ENCODE data around the gene RIC3. TPM values are rescaled to one million over a fixed set of nuclear protein-coding genes. Genes with fewer than 3 reads are reported as not detected.

The RIC3 gene
- total RNA-seq, 3 donors from 2014 or later, result 1.5 to 16.4 (median 2.0) TPM

GRCh38 chr11:8097062-8097461, 71.8 kb downstream of the RIC3 start:
- ATAC-seq (no peak), DNase-seq (no peak)
- no peak overlapping the region for H3K4me3 ChIP-seq
- intact Hi-C loops (cut with DNase I, micrococcal nuclease), result loop anchor here in 1 of 2 donors (5.0 kb wide), 1 partner anchor 90 kb away; no protein-coding TSS in a partner anchor
- no peaks in the 10 kb centered on the region for H3K36me3 ChIP-seq (ENCODE audit: low read depth)
- H3K9me3 ChIP-seq, result no peaks in the 10 kb centered on the region
- no peak for TF ChIP-seq CTCF (IDR thresholded peaks at IDR 0.05)
- no peaks in the 10 kb centered on the region for H3K4me1 ChIP-seq (ENCODE audit: low read depth)

GRCh38 chr11:8096575-8096974, 72.2 kb downstream of the RIC3 start:
- Histone ChIP-seq H3K4me1 (ENCODE audit: low read depth) (no peaks in the 10 kb centered on the region), H3K4me3 (no peak overlapping the region), H3K9me3 (no peaks in the 10 kb centered on the region), H3K36me3 (ENCODE audit: low read depth) (no peaks in the 10 kb centered on the region)
- no peak for TF ChIP-seq CTCF (IDR thresholded peaks at IDR 0.05)
- DNase-seq (no peak), ATAC-seq (no peak)
- intact Hi-C loops (cut with DNase I, micrococcal nuclease), result loop anchor here in 1 of 2 donors (5.0 kb wide), 1 partner anchor 89 kb away; no protein-coding TSS in a partner anchor

- DNase-seq (no peak), ATAC-seq (no peak)
- Histone ChIP-seq H3K4me1 (ENCODE audit: low read depth) (no peaks in the 10 kb centered on the region), H3K9me3 (no peaks in the 10 kb centered on the region), H3K4me3 (no peak overlapping the region), H3K36me3 (ENCODE audit: low read depth) (no peaks in the 10 kb centered on the region)
- no peak for TF ChIP-seq CTCF (IDR thresholded peaks at IDR 0.05)
- intact Hi-C loops (cut with DNase I, micrococcal nuclease), result loop anchor here in 1 of 2 donors (5.0 kb wide), 1 partner anchor 89 kb away; no protein-coding TSS in a partner anchor
Observed at GRCh38 chr11:8095806-8096522, 72.9 kb downstream of the RIC3 start.

GRCh38 chr11:8095371-8095770, 73.5 kb downstream of the RIC3 start:
- no peak for TF ChIP-seq CTCF (IDR thresholded peaks at IDR 0.05)
- intact Hi-C loops (cut with DNase I, micrococcal nuclease), result loop anchor here in 1 of 2 donors (5.0 kb wide), 1 partner anchor 88 kb away; no protein-coding TSS in a partner anchor
- Histone ChIP-seq H3K9me3 (no peaks in the 10 kb centered on the region), H3K4me3 (no peak overlapping the region), H3K36me3 (ENCODE audit: low read depth) (no peaks in the 10 kb centered on the region), H3K4me1 (ENCODE audit: low read depth) (no peaks in the 10 kb centered on the region)
- no peak for DNase-seq
- ATAC-seq, result no peak

GRCh38 chr11:8094656-8095055, 74.2 kb downstream of the RIC3 start:
- ATAC-seq, result no peak
- no peak for DNase-seq
- no peak for TF ChIP-seq CTCF (IDR thresholded peaks at IDR 0.05)
- H3K4me3 ChIP-seq, result no peak overlapping the region
- intact Hi-C loops (cut with DNase I, micrococcal nuclease), result loop anchor here (5.0 kb wide), 3 partner anchors 57 to 87 kb away; no protein-coding TSS in a partner anchor
- H3K4me1 ChIP-seq (ENCODE audit: low read depth), result no peaks in the 10 kb centered on the region
- H3K36me3 ChIP-seq (ENCODE audit: low read depth), result no peaks in the 10 kb centered on the region
- no peaks in the 10 kb centered on the region for H3K9me3 ChIP-seq
